Loucy (cell line): Measurements from ENCODE around the gene RTP3.
"Not testable (repeated sequence)": the region's sequence is repeated elsewhere in the genome, so short reads cannot be mapped to it uniquely, and the experiment has no call there.

Experiments
- H2AFZ ChIP-seq: fragments of 200-600 bp; sonication (generic); 2 replicates; pipeline ENCODE4 v1.6.0; 2016; ENCODE audit warnings: antibody characterized with exemption, mild to moderate bottlenecking, low read length, moderate library complexity
- H3F3A ChIP-seq: fragments of 200-600 bp; 2 replicates; pipeline ENCODE4 v1.6.0; 2016; ENCODE audit warnings: antibody characterized with exemption, low read depth, mild to moderate bottlenecking
- H3K27me3 ChIP-seq: fragments of 200-600 bp; sonication (generic); 2 replicates; pipeline ENCODE4 v1.6.1; 2014; ENCODE audit warnings: low read length, mild to moderate bottlenecking; ENCODE audit not compliant: insufficient read depth, poor library complexity, severe bottlenecking
- H3K36me3 ChIP-seq: fragments of 200-600 bp; sonication (generic); 2 replicates; pipeline ENCODE4 v1.6.1; 2016; ENCODE audit warnings: low read length; ENCODE audit not compliant: insufficient read depth
- H3K4me1 ChIP-seq: fragments of 200-600 bp; sonication (generic); 2 replicates; pipeline ENCODE4 v1.5.1; 2014; ENCODE audit warnings: low read length, mild to moderate bottlenecking; ENCODE audit not compliant: insufficient read depth, poor library complexity, severe bottlenecking
- H3K4me2 ChIP-seq: fragments of 200-600 bp; sonication (generic); 2 replicates; pipeline ENCODE4 v1.6.0; 2014; ENCODE audit warnings: antibody characterized with exemption, low read length, low read depth, mild to moderate bottlenecking; ENCODE audit not compliant: poor library complexity, severe bottlenecking
- H3K4me3 ChIP-seq: fragments of 200-600 bp; sonication (generic); 2 replicates; pipeline ENCODE4 v1.5.1; 2014; ENCODE audit warnings: low read length, mild to moderate bottlenecking, mixed read lengths; ENCODE audit not compliant: poor library complexity, severe bottlenecking
- H3K79me2 ChIP-seq: fragments of 200-600 bp; sonication (generic); 2 replicates; pipeline ENCODE4 v1.6.1; 2014; ENCODE audit warnings: low read length; ENCODE audit not compliant: insufficient read depth
- H3K9ac ChIP-seq: fragments of 200-600 bp; sonication (generic); 2 replicates; pipeline ENCODE4 v1.6.0; 2014; ENCODE audit warnings: mild to moderate bottlenecking, low read depth, low read length, moderate library complexity; ENCODE audit not compliant: poor library complexity, severe bottlenecking
- H3K9me2 ChIP-seq: fragments of 200-600 bp; sonication (generic); replicated peaks from 2 replicates; pipeline ENCODE4 v1.6.1; 2016; ENCODE audit warnings: low read depth, low read length, mixed read lengths
- H3K9me3 ChIP-seq: fragments of 200-600 bp; sonication (generic); 2 replicates; pipeline ENCODE4 v1.6.1; 2014; ENCODE audit warnings: mild to moderate bottlenecking, antibody characterized with exemption, low read length, low read depth; ENCODE audit not compliant: insufficient read depth
- H4K20me1 ChIP-seq: fragments of 200-600 bp; sonication (generic); 2 replicates; pipeline ENCODE4 v1.6.0; 2014; ENCODE audit warnings: antibody characterized with exemption, low read length, mild to moderate bottlenecking; ENCODE audit not compliant: insufficient read depth, poor library complexity, severe bottlenecking
- CTCF ChIP-seq: fragments of 200-600 bp; sonication (generic); conservative IDR thresholded peaks from 2 replicates; pipeline ENCODE4 v1.5.1; 2014; ENCODE audit warnings: mild to moderate bottlenecking, antibody characterized with exemption, low read length
- EZH2phosphoT487 ChIP-seq: fragments of 200-600 bp; IDR thresholded peaks from 2 replicates; pipeline ENCODE4 v1.6.1; 2018; ENCODE audit warnings: antibody characterized with exemption, mild to moderate bottlenecking, moderate library complexity, borderline replicate concordance

RTP3 gene

GRCh38 chr3:46492890-46493547, 4.8 kb upstream of the RTP3 start:
- H2AFZ ChIP-seq, result no peak overlapping the region

GRCh38 chr3:46494491-46494890, 3.3 kb upstream of the RTP3 start:
- not testable (repeated sequence) for H3K79me2 ChIP-seq, H2AFZ ChIP-seq, H3K36me3 ChIP-seq, H3K4me3 ChIP-seq, H3K27me3 ChIP-seq, H4K20me1 ChIP-seq, H3K9me3 ChIP-seq, H3K9ac ChIP-seq, H3K4me2 ChIP-seq, H3K9me2 ChIP-seq, H3F3A ChIP-seq
- H3K4me1 ChIP-seq, result peaks cover 71% of the 10 kb centered on the region

More at GRCh38 chr3:46492890-46493547, 4.8 kb upstream of the RTP3 start:
- Histone ChIP-seq H3K27me3 (no peaks in the 10 kb centered on the region), H4K20me1 (no peaks in the 10 kb centered on the region), H3K4me2 (no peak overlapping the region), H3K4me1 (peaks cover 65% of the 10 kb centered on the region), H3K36me3 (no peaks in the 10 kb centered on the region), H3F3A (no peaks in the 10 kb centered on the region; the same call in 1 of the 2 replicates), H3K4me3 (no peak overlapping the region), H3K79me2 (no peaks in the 10 kb centered on the region), H3K9me3 (no peaks in the 10 kb centered on the region), H3K9me2 (no peaks in the 10 kb centered on the region), H3K9ac (no peak overlapping the region)
- no peak for TF ChIP-seq CTCF
- TF ChIP-seq EZH2phosphoT487, result no peak

- no peaks in the 10 kb centered on the region for H3K79me2 ChIP-seq
- no peaks in the 10 kb centered on the region for H3K9me3 ChIP-seq
- H3K9me2 ChIP-seq, result no peaks in the 10 kb centered on the region
- TF ChIP-seq EZH2phosphoT487, result no peak
- no peak for TF ChIP-seq CTCF
- no peak overlapping the region for H3K4me2 ChIP-seq
- H3K4me1 ChIP-seq, result peaks cover 71% of the 10 kb centered on the region
- H3K9ac ChIP-seq, result no peak overlapping the region
- no peaks in the 10 kb centered on the region for H3K27me3 ChIP-seq
- H3K4me3 ChIP-seq, result no peak overlapping the region
- H2AFZ ChIP-seq, result 0 out of 2 replicates have a peak overlapping the region, but pooled peaks have one; percentile 42
- no peaks in the 10 kb centered on the region; the same call in 1 of the 2 replicates for H3F3A ChIP-seq
- H3K36me3 ChIP-seq, result no peaks in the 10 kb centered on the region
- no peaks in the 10 kb centered on the region for H4K20me1 ChIP-seq
Observed at GRCh38 chr3:46495901-46496456, 1.8 kb upstream of the RTP3 start.
